ENCODE measurements around the gene WDFY1.

The WDFY1 gene

DNA sequence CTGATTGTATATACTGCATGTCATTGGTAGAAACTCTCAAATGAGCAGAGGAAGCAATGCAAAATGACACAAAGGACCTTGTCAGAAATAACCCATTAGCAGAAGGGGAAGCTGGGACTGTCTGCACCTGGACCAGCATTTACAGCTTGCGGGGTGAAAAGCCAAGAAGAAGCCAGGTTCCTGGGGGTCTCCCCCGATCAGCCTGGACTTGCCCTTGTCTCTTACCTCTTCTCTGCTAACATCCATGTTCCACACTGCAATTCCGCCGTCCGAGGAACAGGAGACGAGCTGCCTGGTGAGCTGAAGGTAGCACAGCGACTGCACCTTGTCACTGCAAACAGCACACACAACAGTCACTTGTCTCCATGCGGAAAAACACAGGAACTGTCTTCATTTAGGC, 51.1 kb downstream of the WDFY1 start:
- no peak for ATAC-seq
- TF ChIP-seq ESRRG (CRISPR knock-in tag; IDR thresholded peaks at IDR 0.05), result no peak
- TF ChIP-seq PPARA (CRISPR knock-in tag; IDR thresholded peaks at IDR 0.05; ENCODE audit: borderline replicate concordance), result no peak
- TF ChIP-seq, protein P1, sequence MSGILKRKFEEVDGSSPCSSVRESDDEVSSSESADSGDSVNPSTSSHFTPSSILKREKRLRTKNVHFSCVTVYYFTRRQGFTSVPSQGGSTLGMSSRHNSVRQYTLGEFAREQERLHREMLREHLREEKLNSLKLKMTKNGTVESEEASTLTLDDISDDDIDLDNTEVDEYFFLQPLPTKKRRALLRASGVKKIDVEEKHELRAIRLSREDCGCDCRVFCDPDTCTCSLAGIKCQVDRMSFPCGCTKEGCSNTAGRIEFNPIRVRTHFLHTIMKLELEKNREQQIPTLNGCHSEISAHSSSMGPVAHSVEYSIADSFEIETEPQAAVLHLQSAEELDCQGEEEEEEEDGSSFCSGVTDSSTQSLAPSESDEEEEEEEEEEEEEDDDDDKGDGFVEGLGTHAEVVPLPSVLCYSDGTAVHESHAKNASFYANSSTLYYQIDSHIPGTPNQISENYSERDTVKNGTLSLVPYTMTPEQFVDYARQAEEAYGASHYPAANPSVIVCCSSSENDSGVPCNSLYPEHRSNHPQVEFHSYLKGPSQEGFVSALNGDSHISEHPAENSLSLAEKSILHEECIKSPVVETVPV (CRISPR knock-in tag; IDR thresholded peaks at IDR 0.05), result no peak
- no peak for TF ChIP-seq CSDC2 (CRISPR knock-in tag; IDR thresholded peaks at IDR 0.05)
- no peak for TF ChIP-seq ZNF565 (CRISPR knock-in tag; conservative IDR thresholded peaks at IDR 0.05; ENCODE audit: low read depth)
- TF ChIP-seq BACH2 (CRISPR knock-in tag; IDR thresholded peaks at IDR 0.05; ENCODE audit: borderline replicate concordance), result no peak
- no peak for TF ChIP-seq SNAI2 (CRISPR knock-in tag; IDR thresholded peaks at IDR 0.05)
- no peak for TF ChIP-seq ZFP3 (CRISPR knock-in tag; IDR thresholded peaks at IDR 0.05)
- no peak for TF ChIP-seq ISL1 (CRISPR knock-in tag; IDR thresholded peaks at IDR 0.05)
- no peak for TF ChIP-seq ZNF8 (CRISPR knock-in tag; IDR thresholded peaks at IDR 0.05)
- no peak for TF ChIP-seq TOX (CRISPR knock-in tag; IDR thresholded peaks at IDR 0.05; ENCODE audit: borderline replicate concordance)
- no peak for TF ChIP-seq OSR1 (CRISPR knock-in tag; IDR thresholded peaks at IDR 0.05)

DNA sequence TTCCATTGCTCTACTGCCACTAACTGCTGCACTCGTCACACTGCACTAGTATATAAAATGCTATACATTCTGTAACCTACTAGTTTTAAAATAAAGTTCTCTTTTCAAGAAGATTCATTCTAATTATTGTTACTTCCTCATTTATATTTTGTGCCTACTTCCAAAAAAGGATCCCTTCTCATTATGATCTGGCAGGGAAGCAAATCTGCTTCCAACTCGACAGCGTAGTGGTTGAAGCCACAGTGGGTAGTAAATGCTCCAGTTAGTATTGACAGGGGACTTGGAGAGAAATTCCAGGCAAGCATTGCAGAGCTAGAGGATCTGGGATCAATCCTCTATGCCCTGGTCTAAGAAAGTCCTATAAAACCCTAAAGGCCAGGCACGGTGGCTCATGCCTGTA, 54.4 kb downstream of the WDFY1 start:
- no peak for TF ChIP-seq ZNF8 (CRISPR knock-in tag; IDR thresholded peaks at IDR 0.05)
- ATAC-seq, result no peak

DNA sequence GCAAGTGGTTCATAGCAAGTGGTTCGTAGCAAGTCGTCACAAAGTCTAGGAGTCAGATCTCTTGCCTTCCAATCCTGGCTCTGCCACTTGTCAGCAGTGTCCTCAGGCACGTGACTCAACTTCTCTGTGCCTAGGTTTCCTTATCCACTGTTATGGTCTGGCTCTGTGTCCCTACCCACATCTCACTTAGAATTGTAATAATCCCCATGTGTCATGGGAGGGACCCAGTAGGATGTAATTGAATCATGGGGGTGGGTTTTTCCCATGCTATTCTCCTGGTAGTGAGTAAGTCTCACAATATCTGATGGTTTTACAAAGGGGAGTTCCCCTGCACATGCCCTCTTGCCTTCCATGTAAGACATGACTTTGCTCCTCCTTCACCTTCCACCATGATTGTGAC, 55.9 kb downstream of the WDFY1 start:
- TF ChIP-seq ZNF70 (CRISPR knock-in tag; IDR thresholded peaks at IDR 0.05) (no peak), TCF4 (CRISPR knock-in tag; IDR thresholded peaks at IDR 0.05; ENCODE audit: borderline replicate concordance) (no peak), GLIS3 (CRISPR knock-in tag; IDR thresholded peaks at IDR 0.05) (no peak), TOX (CRISPR knock-in tag; IDR thresholded peaks at IDR 0.05; ENCODE audit: borderline replicate concordance) (no peak), ZFP30 (CRISPR knock-in tag; IDR thresholded peaks at IDR 0.05) (no peak), ZNF565 (CRISPR knock-in tag; conservative IDR thresholded peaks at IDR 0.05; ENCODE audit: low read depth) (no peak), ZNF8 (CRISPR knock-in tag; IDR thresholded peaks at IDR 0.05) (no peak), BACH2 (CRISPR knock-in tag; IDR thresholded peaks at IDR 0.05; ENCODE audit: borderline replicate concordance) (no peak), PPARA (CRISPR knock-in tag; IDR thresholded peaks at IDR 0.05; ENCODE audit: borderline replicate concordance) (no peak), SNAI2 (CRISPR knock-in tag; IDR thresholded peaks at IDR 0.05) (no peak), ESRRG (CRISPR knock-in tag; IDR thresholded peaks at IDR 0.05) (no peak), ZC3H10 (CRISPR knock-in tag; IDR thresholded peaks at IDR 0.05) (no peak)
- TF ChIP-seq, protein P2, sequence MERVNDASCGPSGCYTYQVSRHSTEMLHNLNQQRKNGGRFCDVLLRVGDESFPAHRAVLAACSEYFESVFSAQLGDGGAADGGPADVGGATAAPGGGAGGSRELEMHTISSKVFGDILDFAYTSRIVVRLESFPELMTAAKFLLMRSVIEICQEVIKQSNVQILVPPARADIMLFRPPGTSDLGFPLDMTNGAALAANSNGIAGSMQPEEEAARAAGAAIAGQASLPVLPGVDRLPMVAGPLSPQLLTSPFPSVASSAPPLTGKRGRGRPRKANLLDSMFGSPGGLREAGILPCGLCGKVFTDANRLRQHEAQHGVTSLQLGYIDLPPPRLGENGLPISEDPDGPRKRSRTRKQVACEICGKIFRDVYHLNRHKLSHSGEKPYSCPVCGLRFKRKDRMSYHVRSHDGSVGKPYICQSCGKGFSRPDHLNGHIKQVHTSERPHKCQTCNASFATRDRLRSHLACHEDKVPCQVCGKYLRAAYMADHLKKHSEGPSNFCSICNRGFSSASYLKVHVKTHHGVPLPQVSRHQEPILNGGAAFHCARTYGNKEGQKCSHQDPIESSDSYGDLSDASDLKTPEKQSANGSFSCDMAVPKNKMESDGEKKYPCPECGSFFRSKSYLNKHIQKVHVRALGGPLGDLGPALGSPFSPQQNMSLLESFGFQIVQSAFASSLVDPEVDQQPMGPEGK (CRISPR knock-in tag; IDR thresholded peaks at IDR 0.05; ENCODE audit: borderline replicate concordance), result no peak
- TF ChIP-seq, protein P3, sequence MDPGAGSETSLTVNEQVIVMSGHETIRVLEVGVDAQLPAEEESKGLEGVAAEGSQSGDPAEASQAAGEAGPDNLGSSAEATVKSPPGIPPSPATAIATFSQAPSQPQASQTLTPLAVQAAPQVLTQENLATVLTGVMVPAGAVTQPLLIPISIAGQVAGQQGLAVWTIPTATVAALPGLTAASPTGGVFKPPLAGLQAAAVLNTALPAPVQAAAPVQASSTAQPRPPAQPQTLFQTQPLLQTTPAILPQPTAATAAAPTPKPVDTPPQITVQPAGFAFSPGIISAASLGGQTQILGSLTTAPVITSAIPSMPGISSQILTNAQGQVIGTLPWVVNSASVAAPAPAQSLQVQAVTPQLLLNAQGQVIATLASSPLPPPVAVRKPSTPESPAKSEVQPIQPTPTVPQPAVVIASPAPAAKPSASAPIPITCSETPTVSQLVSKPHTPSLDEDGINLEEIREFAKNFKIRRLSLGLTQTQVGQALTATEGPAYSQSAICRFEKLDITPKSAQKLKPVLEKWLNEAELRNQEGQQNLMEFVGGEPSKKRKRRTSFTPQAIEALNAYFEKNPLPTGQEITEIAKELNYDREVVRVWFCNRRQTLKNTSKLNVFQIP (CRISPR knock-in tag; IDR thresholded peaks at IDR 0.05; ENCODE audit: borderline replicate concordance, low read depth), result no peak
- TF ChIP-seq, protein P4, sequence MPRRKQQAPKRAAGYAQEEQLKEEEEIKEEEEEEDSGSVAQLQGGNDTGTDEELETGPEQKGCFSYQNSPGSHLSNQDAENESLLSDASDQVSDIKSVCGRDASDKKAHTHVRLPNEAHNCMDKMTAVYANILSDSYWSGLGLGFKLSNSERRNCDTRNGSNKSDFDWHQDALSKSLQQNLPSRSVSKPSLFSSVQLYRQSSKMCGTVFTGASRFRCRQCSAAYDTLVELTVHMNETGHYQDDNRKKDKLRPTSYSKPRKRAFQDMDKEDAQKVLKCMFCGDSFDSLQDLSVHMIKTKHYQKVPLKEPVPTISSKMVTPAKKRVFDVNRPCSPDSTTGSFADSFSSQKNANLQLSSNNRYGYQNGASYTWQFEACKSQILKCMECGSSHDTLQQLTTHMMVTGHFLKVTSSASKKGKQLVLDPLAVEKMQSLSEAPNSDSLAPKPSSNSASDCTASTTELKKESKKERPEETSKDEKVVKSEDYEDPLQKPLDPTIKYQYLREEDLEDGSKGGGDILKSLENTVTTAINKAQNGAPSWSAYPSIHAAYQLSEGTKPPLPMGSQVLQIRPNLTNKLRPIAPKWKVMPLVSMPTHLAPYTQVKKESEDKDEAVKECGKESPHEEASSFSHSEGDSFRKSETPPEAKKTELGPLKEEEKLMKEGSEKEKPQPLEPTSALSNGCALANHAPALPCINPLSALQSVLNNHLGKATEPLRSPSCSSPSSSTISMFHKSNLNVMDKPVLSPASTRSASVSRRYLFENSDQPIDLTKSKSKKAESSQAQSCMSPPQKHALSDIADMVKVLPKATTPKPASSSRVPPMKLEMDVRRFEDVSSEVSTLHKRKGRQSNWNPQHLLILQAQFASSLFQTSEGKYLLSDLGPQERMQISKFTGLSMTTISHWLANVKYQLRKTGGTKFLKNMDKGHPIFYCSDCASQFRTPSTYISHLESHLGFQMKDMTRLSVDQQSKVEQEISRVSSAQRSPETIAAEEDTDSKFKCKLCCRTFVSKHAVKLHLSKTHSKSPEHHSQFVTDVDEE (CRISPR knock-in tag; IDR thresholded peaks at IDR 0.05), result no peak
- no peak for ATAC-seq

DNA sequence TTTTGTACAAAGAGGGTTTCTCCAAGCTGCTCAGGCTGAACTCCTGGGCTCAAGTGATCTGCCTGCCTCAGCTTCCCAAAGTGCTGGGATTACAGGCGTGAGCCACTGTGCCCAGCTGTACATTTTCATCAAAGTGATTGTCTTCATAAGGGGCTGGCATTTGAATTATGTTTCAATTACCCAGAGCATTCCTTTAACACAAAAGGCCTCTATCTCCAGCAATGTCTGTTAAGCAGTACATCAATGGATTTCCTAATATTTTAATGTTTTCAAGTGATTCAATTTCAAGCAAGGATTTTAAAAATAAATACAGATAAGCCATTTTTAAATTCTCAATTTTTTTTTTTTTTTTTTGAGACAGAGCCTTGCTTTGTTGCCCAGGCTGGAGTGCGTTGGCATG, 56.9 kb downstream of the WDFY1 start:
- no peak for ATAC-seq
- no peak for TF ChIP-seq ZNF8 (CRISPR knock-in tag; IDR thresholded peaks at IDR 0.05)
- no peak for TF ChIP-seq OSR1 (CRISPR knock-in tag; IDR thresholded peaks at IDR 0.05)
- TF ChIP-seq RARB (CRISPR knock-in tag; IDR thresholded peaks at IDR 0.05), result no peak
- no peak for TF ChIP-seq BACH2 (CRISPR knock-in tag; IDR thresholded peaks at IDR 0.05; ENCODE audit: borderline replicate concordance)
- no peak for TF ChIP-seq TCF4 (CRISPR knock-in tag; IDR thresholded peaks at IDR 0.05; ENCODE audit: borderline replicate concordance)
- no peak for TF ChIP-seq GLIS3 (CRISPR knock-in tag; IDR thresholded peaks at IDR 0.05)
- TF ChIP-seq ZNF70 (CRISPR knock-in tag; IDR thresholded peaks at IDR 0.05), result no peak
- TF ChIP-seq, protein P3 (CRISPR knock-in tag; IDR thresholded peaks at IDR 0.05; ENCODE audit: borderline replicate concordance, low read depth), result no peak
- TF ChIP-seq ESRRG (CRISPR knock-in tag; IDR thresholded peaks at IDR 0.05), result no peak
- no peak for TF ChIP-seq SNAI2 (CRISPR knock-in tag; IDR thresholded peaks at IDR 0.05)

Data from SK-N-SH treated with all-trans-retinoic acid at 6 μM for 48 hours (cell line).